ENCODE measurements around the gene PSMB11. TPM values are rescaled to one million over a fixed set of nuclear protein-coding genes. Genes with fewer than 3 reads are reported as not detected.
A peak's percentile ranks its signal among the peaks of the same experiment; 100 is the strongest.

PSMB11 gene
- total and polyA plus RNA-seq, 10 of the 15 experiments (the other 5 are each of a cell fraction or from before 2014, with no cell fraction given), result not detected

DNA sequence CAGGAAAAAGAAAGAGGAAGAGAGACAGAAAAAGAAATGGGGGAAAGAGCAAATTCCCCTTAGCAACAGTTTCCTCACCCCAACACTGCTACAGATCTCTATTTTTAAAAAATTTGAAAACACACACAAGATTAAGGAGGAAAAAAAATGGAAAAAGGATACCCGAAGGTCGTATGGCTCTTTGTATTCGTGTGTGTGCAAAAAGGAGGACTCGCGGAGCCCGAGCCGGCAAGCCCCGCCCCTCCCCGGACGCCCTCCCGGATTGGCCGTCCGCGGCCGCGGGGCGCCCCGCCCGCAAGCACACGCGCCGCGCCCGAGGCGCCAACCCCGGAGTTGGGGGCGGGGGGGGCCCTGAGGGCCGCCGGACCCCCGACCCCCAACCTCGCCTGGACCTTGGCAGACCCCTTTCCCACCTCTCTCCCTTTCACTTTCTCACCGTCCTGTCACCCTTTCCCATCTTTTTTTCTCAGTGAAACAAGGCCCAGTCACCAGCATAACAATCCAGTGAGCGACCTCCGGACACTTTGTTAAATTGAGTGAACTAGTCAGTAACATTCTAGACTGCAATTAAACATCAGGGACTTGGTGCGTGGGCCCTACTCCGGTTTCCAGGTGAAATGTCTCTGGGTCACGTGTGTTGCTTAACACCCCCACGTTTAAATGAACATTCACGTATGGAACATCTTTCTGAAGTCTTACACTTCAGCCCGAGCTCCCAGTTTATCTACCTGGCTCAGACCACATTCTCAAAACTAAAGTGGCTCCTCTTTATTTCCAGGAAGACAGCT lies 31.9 kb upstream of the PSMB11 start, which contains the start of gene C14orf93 (continued):
- TF ChIP-seq ZNF384 (IDR thresholded peaks at IDR 0.05; ENCODE audit: borderline replicate concordance, low read depth, low read length) (no peak), KLF5 (IDR thresholded peaks at IDR 0.05; ENCODE audit: partially characterized antibody) (no peak), SMAD1 (IDR thresholded peaks at IDR 0.05; ENCODE audit: low read depth, partially characterized antibody) (no peak), PAX5 (IDR thresholded peaks at IDR 0.05; ENCODE audit: borderline replicate concordance, low read depth, low read length) (no peak), ZNF622 (IDR thresholded peaks at IDR 0.05) (no peak), EZH2 (IDR thresholded peaks at IDR 0.05; ENCODE audit: borderline replicate concordance, control insufficient read depth, low read depth, low read length) (no peak), DPF2 (IDR thresholded peaks at IDR 0.05) (0 out of 2 replicates have a peak, but pooled peaks have one; percentile 63), CREB1 (IDR thresholded peaks at IDR 0.05; ENCODE audit: low read depth) (no peak), RBBP5 (conservative IDR thresholded peaks at IDR 0.05) (no peak), SMARCA5 (IDR thresholded peaks at IDR 0.05) (0 out of 2 replicates have a peak, but pooled peaks have one; percentile 54), POU2F2 (IDR thresholded peaks at IDR 0.05; ENCODE audit: borderline replicate concordance, low read depth, low read length) (no peak), STAT3 (IDR thresholded peaks at IDR 0.05; ENCODE audit: low read depth, low read length) (no peak), SPI1 (IDR thresholded peaks at IDR 0.05; ENCODE audit: borderline replicate concordance, insufficient read depth, low read depth, low read length) (peak; percentile 60; the same call in 1 of the 2 replicates), PML (IDR thresholded peaks at IDR 0.05; ENCODE audit: low read length) (no peak), RB1 (IDR thresholded peaks at IDR 0.05; ENCODE audit: borderline replicate concordance) (peak; percentile 69; the same call in 1 of the 2 replicates), FOS (IDR thresholded peaks at IDR 0.05; ENCODE audit: borderline replicate concordance, extremely low read depth, insufficient read length) (no peak), RFX5 (IDR thresholded peaks at IDR 0.05; ENCODE audit: low read depth, low read length) (peak; percentile 47; the same call in 1 of the 2 replicates), MXI1 (IDR thresholded peaks at IDR 0.05; ENCODE audit: low read depth, low read length) (peak; percentile 76), NR2F1 (conservative IDR thresholded peaks at IDR 0.05) (peak; percentile 31; the same call in 1 of the 2 replicates), EP300 (IDR thresholded peaks at IDR 0.05; ENCODE audit: borderline replicate concordance in 1 of 2, control insufficient read depth in 1 of 2, low read depth in 2 of 2, low read length in 2 of 2) (no peak), BMI1 (IDR thresholded peaks at IDR 0.05; ENCODE audit: borderline replicate concordance) (no peak), ASH2L (IDR thresholded peaks at IDR 0.05; ENCODE audit: borderline replicate concordance, low read depth) (no peak), ZNF207 (IDR thresholded peaks at IDR 0.05; ENCODE audit: borderline replicate concordance) (no peak)
- TF ChIP-seq, protein P1, sequence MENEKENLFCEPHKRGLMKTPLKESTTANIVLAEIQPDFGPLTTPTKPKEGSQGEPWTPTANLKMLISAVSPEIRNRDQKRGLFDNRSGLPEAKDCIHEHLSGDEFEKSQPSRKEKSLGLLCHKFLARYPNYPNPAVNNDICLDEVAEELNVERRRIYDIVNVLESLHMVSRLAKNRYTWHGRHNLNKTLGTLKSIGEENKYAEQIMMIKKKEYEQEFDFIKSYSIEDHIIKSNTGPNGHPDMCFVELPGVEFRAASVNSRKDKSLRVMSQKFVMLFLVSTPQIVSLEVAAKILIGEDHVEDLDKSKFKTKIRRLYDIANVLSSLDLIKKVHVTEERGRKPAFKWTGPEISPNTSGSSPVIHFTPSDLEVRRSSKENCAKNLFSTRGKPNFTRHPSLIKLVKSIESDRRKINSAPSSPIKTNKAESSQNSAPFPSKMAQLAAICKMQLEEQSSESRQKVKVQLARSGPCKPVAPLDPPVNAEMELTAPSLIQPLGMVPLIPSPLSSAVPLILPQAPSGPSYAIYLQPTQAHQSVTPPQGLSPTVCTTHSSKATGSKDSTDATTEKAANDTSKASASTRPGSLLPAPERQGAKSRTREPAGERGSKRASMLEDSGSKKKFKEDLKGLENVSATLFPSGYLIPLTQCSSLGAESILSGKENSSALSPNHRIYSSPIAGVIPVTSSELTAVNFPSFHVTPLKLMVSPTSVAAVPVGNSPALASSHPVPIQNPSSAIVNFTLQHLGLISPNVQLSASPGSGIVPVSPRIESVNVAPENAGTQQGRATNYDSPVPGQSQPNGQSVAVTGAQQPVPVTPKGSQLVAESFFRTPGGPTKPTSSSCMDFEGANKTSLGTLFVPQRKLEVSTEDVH (IDR thresholded peaks at IDR 0.05; ENCODE audit: low read depth, partially characterized antibody), result no peak
- TF ChIP-seq, protein P2, sequence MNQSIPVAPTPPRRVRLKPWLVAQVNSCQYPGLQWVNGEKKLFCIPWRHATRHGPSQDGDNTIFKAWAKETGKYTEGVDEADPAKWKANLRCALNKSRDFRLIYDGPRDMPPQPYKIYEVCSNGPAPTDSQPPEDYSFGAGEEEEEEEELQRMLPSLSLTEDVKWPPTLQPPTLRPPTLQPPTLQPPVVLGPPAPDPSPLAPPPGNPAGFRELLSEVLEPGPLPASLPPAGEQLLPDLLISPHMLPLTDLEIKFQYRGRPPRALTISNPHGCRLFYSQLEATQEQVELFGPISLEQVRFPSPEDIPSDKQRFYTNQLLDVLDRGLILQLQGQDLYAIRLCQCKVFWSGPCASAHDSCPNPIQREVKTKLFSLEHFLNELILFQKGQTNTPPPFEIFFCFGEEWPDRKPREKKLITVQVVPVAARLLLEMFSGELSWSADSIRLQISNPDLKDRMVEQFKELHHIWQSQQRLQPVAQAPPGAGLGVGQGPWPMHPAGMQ (IDR thresholded peaks at IDR 0.05; ENCODE audit: borderline replicate concordance), result no peak
- TF ChIP-seq, protein P3, sequence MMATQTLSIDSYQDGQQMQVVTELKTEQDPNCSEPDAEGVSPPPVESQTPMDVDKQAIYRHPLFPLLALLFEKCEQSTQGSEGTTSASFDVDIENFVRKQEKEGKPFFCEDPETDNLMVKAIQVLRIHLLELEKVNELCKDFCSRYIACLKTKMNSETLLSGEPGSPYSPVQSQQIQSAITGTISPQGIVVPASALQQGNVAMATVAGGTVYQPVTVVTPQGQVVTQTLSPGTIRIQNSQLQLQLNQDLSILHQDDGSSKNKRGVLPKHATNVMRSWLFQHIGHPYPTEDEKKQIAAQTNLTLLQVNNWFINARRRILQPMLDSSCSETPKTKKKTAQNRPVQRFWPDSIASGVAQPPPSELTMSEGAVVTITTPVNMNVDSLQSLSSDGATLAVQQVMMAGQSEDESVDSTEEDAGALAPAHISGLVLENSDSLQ (IDR thresholded peaks at IDR 0.05), result no peak; the same call in 1 of the 2 replicates
